Ovary (tissue), 3 donors: ENCODE data around the gene BMPER.

Source experiments
- EP300 ChIP-seq: sonication (generic); formaldehyde crosslinking; IDR thresholded peaks from one replicate; pipeline ENCODE4 v1.6.1; 2017; ENCODE audit warnings: antibody characterized with exemption
- POLR2A ChIP-seq: fragments of 450-650 bp; IDR thresholded peaks from one replicate; pipeline ENCODE4 v1.6.1; 2017; ENCODE audit warnings: antibody characterized with exemption, mild to moderate bottlenecking, moderate library complexity
- TF ChIP-seq, protein P1 (sequence below), 3 donors: fragments of 450-650 bp in 2 of 3; fragments of 200-600 bp in 1 of 3; IDR thresholded peaks; one replicate each; pipeline versions ENCODE4 v1.5.1 to v1.8.0; 2016 to 2022; ENCODE audit warnings: antibody characterized with exemption in 3 of 3, mild to moderate bottlenecking in 1 of 3
- donor health status: DM: no; HTN: no; CAD: no.

GRCh38 chr7:33901199-33901598 is 4.1 kb upstream of the BMPER start:
- TF ChIP-seq, protein P1, sequence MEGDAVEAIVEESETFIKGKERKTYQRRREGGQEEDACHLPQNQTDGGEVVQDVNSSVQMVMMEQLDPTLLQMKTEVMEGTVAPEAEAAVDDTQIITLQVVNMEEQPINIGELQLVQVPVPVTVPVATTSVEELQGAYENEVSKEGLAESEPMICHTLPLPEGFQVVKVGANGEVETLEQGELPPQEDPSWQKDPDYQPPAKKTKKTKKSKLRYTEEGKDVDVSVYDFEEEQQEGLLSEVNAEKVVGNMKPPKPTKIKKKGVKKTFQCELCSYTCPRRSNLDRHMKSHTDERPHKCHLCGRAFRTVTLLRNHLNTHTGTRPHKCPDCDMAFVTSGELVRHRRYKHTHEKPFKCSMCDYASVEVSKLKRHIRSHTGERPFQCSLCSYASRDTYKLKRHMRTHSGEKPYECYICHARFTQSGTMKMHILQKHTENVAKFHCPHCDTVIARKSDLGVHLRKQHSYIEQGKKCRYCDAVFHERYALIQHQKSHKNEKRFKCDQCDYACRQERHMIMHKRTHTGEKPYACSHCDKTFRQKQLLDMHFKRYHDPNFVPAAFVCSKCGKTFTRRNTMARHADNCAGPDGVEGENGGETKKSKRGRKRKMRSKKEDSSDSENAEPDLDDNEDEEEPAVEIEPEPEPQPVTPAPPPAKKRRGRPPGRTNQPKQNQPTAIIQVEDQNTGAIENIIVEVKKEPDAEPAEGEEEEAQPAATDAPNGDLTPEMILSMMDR (IDR thresholded peaks at IDR 0.05) = no peak
- TF ChIP-seq POLR2A (no peak), EP300 (no peak)
